Muscle layer of colon (tissue), 2 donors: Measurements from ENCODE around the gene GLB1L3.

Source experiments
- H3K27ac ChIP-seq: one replicate; pipeline ENCODE4 v1.7.0; 2013; ENCODE audit warnings: low read depth, mild to moderate bottlenecking, low read length, moderate library complexity
- H3K27me3 ChIP-seq, 2 donors: one replicate each; pipeline ENCODE4 v1.7.0; 2013; ENCODE audit warnings: low read length in 2 of 2, mild to moderate bottlenecking in 2 of 2; ENCODE audit not compliant: insufficient read depth in 2 of 2, control insufficient read depth in 1 of 2
- H3K36me3 ChIP-seq: one replicate; pipeline ENCODE4 v1.7.0; 2013; ENCODE audit warnings: mild to moderate bottlenecking, low read length; ENCODE audit not compliant: insufficient read depth
- H3K4me1 ChIP-seq: one replicate; pipeline ENCODE4 v1.7.0; 2013; ENCODE audit warnings: mild to moderate bottlenecking, low read length; ENCODE audit not compliant: insufficient read depth
- H3K4me3 ChIP-seq, 2 donors: one replicate each; pipeline ENCODE4 v1.7.0; 2013; ENCODE audit warnings: low read length in 2 of 2, low read depth in 1 of 2, mild to moderate bottlenecking in 1 of 2, moderate library complexity in 1 of 2
- H3K9ac ChIP-seq: one replicate; pipeline ENCODE4 v1.7.0; 2013; ENCODE audit warnings: low read length
- H3K9me3 ChIP-seq: one replicate; pipeline ENCODE4 v1.7.0; 2013; ENCODE audit warnings: mild to moderate bottlenecking, low read length
- donor health status: abdominal sarcoma.
- donor health status: Adenocarcinoma of cecum.

Gene GLB1L3

GRCh38 chr11:134266841-134267251, 9.3 kb upstream of the GLB1L3 start:
- Histone ChIP-seq H3K27ac (no peak overlapping the region), H3K9me3 (no peaks in the 10 kb centered on the region), H3K9ac (no peak overlapping the region), H3K36me3 (peaks cover 27% of the 10 kb centered on the region), H3K4me3 (no peak overlapping the region), H3K4me1 (no peaks in the 10 kb centered on the region), H3K27me3 (peaks cover 4 to 17% of the 10 kb centered on the region in 2 donors)

- H3K4me1 ChIP-seq = no peaks in the 10 kb centered on the region
Observed at GRCh38 chr11:134267461-134267860, 8.7 kb upstream of the GLB1L3 start.

GRCh38 chr11:134267966-134268365, 8.2 kb upstream of the GLB1L3 start:
- H3K4me3 ChIP-seq = no peak overlapping the region
- H3K27ac ChIP-seq = no peak overlapping the region
- H3K36me3 ChIP-seq = peaks cover 16% of the 10 kb centered on the region
- H3K27me3 ChIP-seq = peaks cover 15 to 21% of the 10 kb centered on the region in 2 donors
- no peaks in the 10 kb centered on the region for H3K9me3 ChIP-seq
- no peaks in the 10 kb centered on the region for H3K4me1 ChIP-seq
- H3K9ac ChIP-seq = no peak overlapping the region

More at GRCh38 chr11:134267461-134267860, 8.7 kb upstream of the GLB1L3 start:
- Histone ChIP-seq H3K27ac (no peak overlapping the region), H3K9ac (no peak overlapping the region), H3K4me3 (no peak overlapping the region), H3K27me3 (peaks cover 10 to 17% of the 10 kb centered on the region in 2 donors), H3K36me3 (peaks cover 21% of the 10 kb centered on the region), H3K9me3 (no peaks in the 10 kb centered on the region)

- no peaks in the 10 kb centered on the region for H3K9me3 ChIP-seq
- peaks cover 1% of the 10 kb centered on the region for H3K36me3 ChIP-seq
- no peak overlapping the region for H3K27ac ChIP-seq
- peaks cover 37 to 44% of the 10 kb centered on the region in 2 donors for H3K27me3 ChIP-seq
- H3K4me1 ChIP-seq = no peaks in the 10 kb centered on the region
- no peak overlapping the region for H3K9ac ChIP-seq
- H3K4me3 ChIP-seq = no peak overlapping the region
Observed at GRCh38 chr11:134270250-134270714, 5.9 kb upstream of the GLB1L3 start.

GRCh38 chr11:134271978-134272377, 4.2 kb upstream of the GLB1L3 start:
- Histone ChIP-seq H3K9ac (no peak overlapping the region), H3K4me1 (peaks cover 13% of the 10 kb centered on the region), H3K4me3 (no peak overlapping the region), H3K27ac (no peak overlapping the region), H3K36me3 (no peaks in the 10 kb centered on the region), H3K9me3 (no peaks in the 10 kb centered on the region), H3K27me3 (peaks cover 45 to 61% of the 10 kb centered on the region in 2 donors)

GRCh38 chr11:134272381-134273316, 3.5 kb upstream of the GLB1L3 start:
- peaks cover 52 to 68% of the 10 kb centered on the region in 2 donors for H3K27me3 ChIP-seq
- no peak overlapping the region for H3K27ac ChIP-seq
- peaks cover 13% of the 10 kb centered on the region for H3K4me1 ChIP-seq
- H3K9ac ChIP-seq = no peak overlapping the region
- no peaks in the 10 kb centered on the region for H3K36me3 ChIP-seq
- no peaks in the 10 kb centered on the region for H3K9me3 ChIP-seq
- H3K4me3 ChIP-seq = no peak overlapping the region

- Histone ChIP-seq H3K9ac (no peak overlapping the region), H3K27me3 (peaks cover 58 to 75% of the 10 kb centered on the region in 2 donors), H3K4me3 (no peak overlapping the region), H3K36me3 (no peaks in the 10 kb centered on the region), H3K9me3 (peaks cover under 1% of the 10 kb centered on the region), H3K4me1 (peaks cover 13% of the 10 kb centered on the region), H3K27ac (no peak overlapping the region)
Observed at GRCh38 chr11:134273317-134273712, 2.9 kb upstream of the GLB1L3 start.

- H3K27ac ChIP-seq = no peak overlapping the region
- no peaks in the 10 kb centered on the region for H3K36me3 ChIP-seq
- H3K9me3 ChIP-seq = peaks cover 4% of the 10 kb centered on the region
- H3K4me1 ChIP-seq = peaks cover 13% of the 10 kb centered on the region
- H3K27me3 ChIP-seq = peaks cover 61 to 72% of the 10 kb centered on the region in 2 donors
- no peak overlapping the region for H3K9ac ChIP-seq
- H3K4me3 ChIP-seq = no peak overlapping the region
Observed at GRCh38 chr11:134275188-134275533, 1.0 kb upstream of the GLB1L3 start.

- Histone ChIP-seq H3K4me3 (peak overlapping the region in 1 of 2 donors; percentile 26), H3K4me1 (peaks cover 13% of the 10 kb centered on the region), H3K27ac (no peak overlapping the region), H3K9ac (no peak overlapping the region), H3K36me3 (no peaks in the 10 kb centered on the region), H3K9me3 (peaks cover 4% of the 10 kb centered on the region), H3K27me3 (peaks cover 60 to 63% of the 10 kb centered on the region in 2 donors)
Observed at GRCh38 chr11:134276396-134277182, 410 bp downstream of the GLB1L3 start.

- no peak overlapping the region for H3K4me3 ChIP-seq
- peaks cover 52 to 61% of the 10 kb centered on the region in 2 donors for H3K27me3 ChIP-seq
Observed at GRCh38 chr11:134277183-134278001, 1.2 kb downstream of the GLB1L3 start.

GRCh38 chr11:134278356-134278755, 2.2 kb downstream of the GLB1L3 start:
- peaks cover 42 to 53% of the 10 kb centered on the region in 2 donors for H3K27me3 ChIP-seq

More at GRCh38 chr11:134277183-134278001, 1.2 kb downstream of the GLB1L3 start:
- Histone ChIP-seq H3K9ac (no peak overlapping the region), H3K9me3 (peaks cover 4% of the 10 kb centered on the region), H3K27ac (no peak overlapping the region), H3K4me1 (peaks cover 13% of the 10 kb centered on the region), H3K36me3 (no peaks in the 10 kb centered on the region)

More at GRCh38 chr11:134278356-134278755, 2.2 kb downstream of the GLB1L3 start:
- Histone ChIP-seq H3K27ac (no peak overlapping the region), H3K9me3 (peaks cover 4% of the 10 kb centered on the region), H3K36me3 (no peaks in the 10 kb centered on the region), H3K4me3 (no peak overlapping the region), H3K4me1 (peaks cover 13% of the 10 kb centered on the region), H3K9ac (no peak overlapping the region)
